ENCODE results near the gene PNPLA1.

The PNPLA1 gene

DNA sequence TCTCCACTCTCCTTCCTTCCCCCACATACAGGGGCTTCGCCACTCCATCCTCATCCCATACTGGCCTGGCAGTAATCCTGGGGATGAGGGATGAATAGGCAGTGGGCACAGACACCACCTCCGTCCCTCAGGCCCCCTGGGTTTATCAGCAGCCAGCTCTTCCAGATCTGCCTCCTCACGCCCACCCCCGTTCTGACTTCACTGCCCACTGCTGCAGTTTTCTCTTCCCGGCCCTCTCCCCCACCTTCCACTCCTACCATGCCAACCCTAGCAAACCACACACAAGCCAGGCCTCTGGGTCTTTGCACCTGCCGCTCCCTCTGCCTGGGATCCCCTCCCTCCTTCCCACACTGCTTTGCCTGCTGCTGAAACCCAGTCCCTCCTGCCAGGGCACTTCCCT lies 22.3 kb downstream of the PNPLA1 start:
- TF ChIP-seq CTCF (conservative IDR thresholded peaks at IDR 0.05; ENCODE audit: low read depth, low read length): no peak
- H3K4me3 ChIP-seq (ENCODE audit: low read length): no peak overlapping the region
- no peak for DNase-seq (ENCODE audit: low read depth)

DNA sequence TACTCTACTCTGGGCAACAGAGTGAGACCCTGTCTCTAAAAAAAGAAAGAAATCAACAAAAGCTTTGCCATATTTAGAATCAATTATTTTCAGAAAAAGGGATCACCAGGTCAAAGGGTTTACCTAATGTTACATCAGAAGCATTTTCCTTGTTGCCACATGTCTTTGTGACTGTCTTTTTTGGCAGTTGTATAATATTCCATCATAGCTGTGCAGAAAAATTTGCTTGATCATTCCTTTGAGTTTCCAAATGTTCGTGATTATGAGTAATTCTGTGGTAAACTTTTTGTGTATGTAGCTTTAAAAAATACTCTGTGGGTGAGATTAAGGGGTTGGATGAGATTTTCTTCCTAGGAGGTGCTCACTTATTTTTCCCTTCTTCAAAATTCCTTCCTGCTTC lies 26.4 kb downstream of the PNPLA1 start:
- TF ChIP-seq CTCF (conservative IDR thresholded peaks at IDR 0.05; ENCODE audit: low read depth, low read length): no peak
- DNase-seq (ENCODE audit: low read depth): no peak
- no peak overlapping the region for H3K4me3 ChIP-seq (ENCODE audit: low read length)

DNA sequence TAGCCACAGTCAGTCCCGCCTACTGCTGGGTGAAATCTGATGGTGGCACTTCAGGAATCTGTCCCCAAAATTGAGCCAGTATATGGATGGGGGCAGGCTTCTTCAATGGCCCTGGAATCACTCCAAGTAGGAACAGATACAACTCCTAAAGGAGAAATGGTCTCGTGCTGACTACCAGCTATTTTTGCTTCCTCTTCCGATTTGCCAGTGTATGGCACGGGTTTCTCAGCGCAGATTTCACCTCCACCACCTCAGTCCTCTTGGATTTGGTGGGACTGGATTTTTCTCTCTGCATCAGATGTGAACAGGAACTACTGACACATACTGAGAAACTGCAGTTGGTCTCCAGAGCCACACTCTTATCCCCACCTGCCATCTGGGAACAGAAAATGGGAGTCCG lies 27.2 kb downstream of the PNPLA1 start:
- H3K4me3 ChIP-seq (ENCODE audit: low read length): no peak overlapping the region
- TF ChIP-seq CTCF (conservative IDR thresholded peaks at IDR 0.05; ENCODE audit: low read depth, low read length): no peak
- no peak for DNase-seq (ENCODE audit: low read depth)

DNA sequence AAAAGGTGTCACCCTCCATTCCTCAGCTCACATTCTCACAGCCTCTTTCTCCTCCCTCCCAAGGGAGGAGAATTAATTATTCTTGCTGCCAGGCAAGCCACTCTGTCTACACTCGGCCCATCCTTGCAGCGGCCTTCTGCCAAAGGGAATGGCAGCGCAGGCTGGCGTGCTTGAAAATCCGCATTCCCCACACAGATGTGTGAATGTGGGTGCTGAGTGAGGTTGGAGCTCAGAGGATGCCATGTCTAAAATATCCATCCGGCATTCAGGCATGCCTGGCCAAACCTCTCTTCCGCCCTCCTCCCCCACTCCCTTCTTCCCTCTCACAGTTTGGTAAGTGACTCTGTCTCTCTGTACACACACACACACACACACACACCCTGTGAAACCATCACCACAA lies 27.7 kb downstream of the PNPLA1 start:
- DNase-seq (ENCODE audit: low read depth): no peak
- no peak overlapping the region for H3K4me3 ChIP-seq (ENCODE audit: low read length)
- TF ChIP-seq CTCF (conservative IDR thresholded peaks at IDR 0.05; ENCODE audit: low read depth, low read length): no peak

- no peak for TF ChIP-seq CTCF (conservative IDR thresholded peaks at IDR 0.05; ENCODE audit: low read depth, low read length)
- no peak overlapping the region for H3K4me3 ChIP-seq (ENCODE audit: low read length)
- no peak for DNase-seq (ENCODE audit: low read depth)
Measured at GRCh38 chr6:36298027-36298426, 28.2 kb downstream of the PNPLA1 start.

- H3K4me3 ChIP-seq (ENCODE audit: low read length): no peak overlapping the region
- no peak for TF ChIP-seq CTCF (conservative IDR thresholded peaks at IDR 0.05; ENCODE audit: low read depth, low read length)
- no peak for DNase-seq (ENCODE audit: low read depth)
Measured at GRCh38 chr6:36301085-36301658, 31.3 kb downstream of the PNPLA1 start.

DNA sequence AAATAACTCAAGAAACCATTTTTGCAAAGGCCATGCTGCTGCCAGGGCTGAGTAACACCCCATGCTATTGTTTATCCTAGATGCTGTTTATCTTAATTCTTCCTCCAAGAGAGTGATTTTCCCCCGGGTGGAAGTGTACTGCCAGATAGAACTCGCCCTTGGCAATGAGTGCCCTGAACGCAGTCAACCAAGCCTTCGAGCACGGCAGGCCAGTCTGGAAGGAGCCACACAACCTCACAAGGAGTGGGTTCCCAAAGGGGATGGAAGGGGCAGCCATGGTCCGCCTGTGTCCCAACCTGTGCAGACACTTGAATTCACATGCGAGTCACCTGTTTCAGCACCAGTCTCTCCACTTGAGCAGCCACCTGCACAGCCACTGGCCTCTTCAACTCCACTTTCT lies 31.9 kb downstream of the PNPLA1 start:
- TF ChIP-seq CTCF (conservative IDR thresholded peaks at IDR 0.05; ENCODE audit: low read depth, low read length): no peak
- no peak for DNase-seq (ENCODE audit: low read depth)
- no peak overlapping the region for H3K4me3 ChIP-seq (ENCODE audit: low read length)
